DLD1 (cell line): ENCODE results near the gene CYBRD1.

Source experiments
- in situ Hi-C: cut with HindIII; loops from 2 replicates; pipeline ENCODE4 v1.10.0; 2017; ENCODE audit warnings: low sequenced_read_pairs

Gene CYBRD1

DNA sequence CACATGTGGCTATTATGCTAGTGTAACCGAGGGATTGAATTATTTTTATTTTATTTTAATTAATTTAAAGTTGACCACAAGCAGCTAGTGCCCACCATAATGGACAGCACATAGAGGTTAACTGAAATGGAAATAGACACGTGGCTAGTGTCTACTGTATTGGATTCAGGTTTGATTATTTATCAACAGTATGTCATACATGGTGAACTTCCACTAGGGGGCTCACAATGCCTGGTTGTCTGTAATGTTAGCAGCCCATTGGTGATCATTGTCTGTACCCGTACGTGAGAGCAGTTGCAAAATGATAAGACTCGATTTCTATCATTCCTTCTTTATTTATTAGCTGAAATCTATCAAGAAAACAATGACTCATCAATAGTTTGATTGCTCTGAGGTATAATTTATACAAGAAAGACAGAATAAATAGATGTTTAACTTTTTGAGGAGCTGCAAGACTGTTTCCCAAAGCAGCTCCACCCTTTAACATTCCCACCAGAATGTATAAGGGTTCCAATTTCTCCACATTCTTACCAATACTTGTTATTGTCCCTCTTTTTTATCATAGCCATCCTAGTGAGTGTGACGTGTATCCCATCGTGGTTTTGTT lies 76.5 kb downstream of the CYBRD1 start:
- in situ Hi-C loops, result no loop called here

DNA sequence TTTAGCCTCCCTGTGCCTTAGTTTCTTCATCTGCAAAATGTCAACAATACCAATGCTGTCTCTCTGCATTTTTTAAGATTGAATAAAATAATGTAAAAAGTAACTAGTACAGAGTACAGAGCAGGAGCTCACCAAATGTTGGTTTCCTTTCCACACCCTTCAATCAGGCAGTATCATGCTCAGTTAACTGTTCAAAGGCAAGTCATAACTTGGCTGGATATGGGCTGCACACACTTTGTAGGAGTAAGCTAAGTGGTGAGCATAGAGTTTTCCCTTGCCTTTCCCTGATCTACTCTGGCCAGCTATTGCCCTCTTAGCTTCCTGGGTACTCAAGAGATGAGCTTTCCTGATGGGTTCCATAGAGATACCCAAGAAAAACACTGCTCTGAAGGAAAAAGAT lies 77.9 kb downstream of the CYBRD1 start:
- in situ Hi-C loops, result no loop called here

DNA sequence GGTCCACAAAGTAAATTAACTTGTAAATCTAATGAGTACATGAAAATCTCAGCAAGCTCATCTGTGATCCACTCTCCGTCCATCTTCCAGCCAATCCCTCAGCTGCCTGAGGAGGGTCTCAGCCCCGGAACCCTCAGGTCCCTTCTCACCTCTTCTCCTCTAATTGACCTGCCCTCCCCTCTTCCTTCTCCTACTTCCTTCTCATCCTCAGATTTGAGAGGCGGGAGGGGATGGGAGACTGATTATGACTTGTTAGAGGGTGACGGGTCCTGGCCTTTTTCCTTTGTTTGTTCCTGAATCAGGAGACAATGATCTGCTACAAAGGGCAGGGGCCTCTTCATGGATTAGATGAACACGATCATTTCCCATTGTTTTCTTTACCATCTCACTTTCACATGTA lies 80.1 kb downstream of the CYBRD1 start:
- in situ Hi-C loops, result no loop called here
